HEK293T (cell line): Measurements from ENCODE around the gene KRTAP10-12.

Experiments
- CTCF ChIA-PET: fragments of 350-600 bp; formaldehyde crosslinking; extraction: SDS; loops from one replicate; lab custom pipeline; 2021; ENCODE audit warnings: antibody characterized with exemption, inconsistent platforms; lab: Yijun Ruan, JAX
- POLR2A ChIA-PET: fragments of 350-600 bp; formaldehyde crosslinking; extraction: SDS; loops from one replicate; lab custom pipeline; 2020; ENCODE audit warnings: antibody characterized with exemption, inconsistent platforms; lab: Yijun Ruan, JAX
- DNase-seq: peaks from one replicate; pipeline ENCODE4 v3.0.0; 2012; ENCODE audit warnings: mixed read lengths; ENCODE audit errors: extremely low spot score
- ARNT ChIP-seq: fragments of 450-650 bp; IDR thresholded peaks from 2 replicates; pipeline ENCODE4 v1.6.1; 2017; ENCODE audit warnings: mild to moderate bottlenecking
- BHLHE40 ChIP-seq: fragments of 450-650 bp; IDR thresholded peaks from 2 replicates; pipeline ENCODE4 v1.6.1; 2016; ENCODE audit warnings: mild to moderate bottlenecking, moderate library complexity, borderline replicate concordance
- CTBP1 ChIP-seq: fragments of 450-650 bp; IDR thresholded peaks from 2 replicates; pipeline ENCODE4 v1.6.1; 2016; ENCODE audit warnings: borderline replicate concordance
- ELF4 ChIP-seq: fragments of 450-650 bp; IDR thresholded peaks from 2 replicates; pipeline ENCODE4 v1.6.1; 2017; ENCODE audit warnings: antibody characterized with exemption
- FOXA1 ChIP-seq: fragments of 450-650 bp; IDR thresholded peaks from 2 replicates; pipeline ENCODE4 v1.6.1; 2016; ENCODE audit warnings: mild to moderate bottlenecking
- FOXK2 ChIP-seq: fragments of 450-650 bp; IDR thresholded peaks from 2 replicates; pipeline ENCODE4 v1.6.1; 2016; ENCODE audit warnings: mild to moderate bottlenecking
- FOXM1 ChIP-seq: fragments of 450-650 bp; IDR thresholded peaks from 2 replicates; pipeline ENCODE4 v1.6.1; 2017; ENCODE audit warnings: mild to moderate bottlenecking, borderline replicate concordance
- HDGF ChIP-seq: fragments of 450-650 bp; IDR thresholded peaks from 2 replicates; pipeline ENCODE4 v1.6.1; 2017; ENCODE audit warnings: antibody characterized with exemption, borderline replicate concordance
- L3MBTL2 ChIP-seq: fragments of 450-650 bp; conservative IDR thresholded peaks from 2 replicates; pipeline ENCODE4 v1.6.1; 2016; ENCODE audit warnings: mild to moderate bottlenecking
- LEF1 ChIP-seq: fragments of 450-650 bp; IDR thresholded peaks from 2 replicates; pipeline ENCODE4 v1.6.1; 2017; ENCODE audit warnings: mild to moderate bottlenecking, borderline replicate concordance
- NFRKB ChIP-seq: fragments of 450-650 bp; IDR thresholded peaks from 2 replicates; pipeline ENCODE4 v1.6.1; 2016; ENCODE audit warnings: mild to moderate bottlenecking, moderate library complexity
- PKNOX1 ChIP-seq: fragments of 450-650 bp; IDR thresholded peaks from 2 replicates; pipeline ENCODE4 v1.6.1; 2016
- SP1 ChIP-seq: fragments of 450-650 bp; IDR thresholded peaks from 2 replicates; pipeline ENCODE4 v1.6.1; 2017
- SUZ12 ChIP-seq: fragments of 450-650 bp; IDR thresholded peaks from 2 replicates; pipeline ENCODE4 v1.6.1; 2016; ENCODE audit warnings: mild to moderate bottlenecking
- TARDBP ChIP-seq: fragments of 450-650 bp; IDR thresholded peaks from 2 replicates; pipeline ENCODE4 v1.6.1; 2016
- ZNF384 ChIP-seq: fragments of 450-650 bp; IDR thresholded peaks from 2 replicates; pipeline ENCODE4 v1.6.1; 2016

The KRTAP10-12 gene

GRCh38 chr21:44700101-44701022 lies 3.4 kb downstream of the KRTAP10-12 start:
- POLR2A ChIA-PET: no interaction called here
- TF ChIP-seq LEF1: no peak
- CTCF ChIA-PET: no interaction called here
- no peak for DNase-seq

GRCh38 chr21:44701023-44701400 lies 4.0 kb downstream of the KRTAP10-12 start:
- no peak for TF ChIP-seq BHLHE40
- no peak for TF ChIP-seq NFRKB
- no peak for TF ChIP-seq FOXK2
- TF ChIP-seq HDGF: no peak
- no peak for TF ChIP-seq PKNOX1
- TF ChIP-seq ELF4: no peak
- no peak for TF ChIP-seq CTBP1
- no peak for TF ChIP-seq ARNT
- no peak for TF ChIP-seq TARDBP
- TF ChIP-seq ZNF384: no peak
- TF ChIP-seq FOXM1: no peak
- TF ChIP-seq SP1: no peak
- no peak for TF ChIP-seq FOXA1
- TF ChIP-seq SUZ12: no peak
- TF ChIP-seq LEF1: no peak
- no peak for TF ChIP-seq L3MBTL2
- CTCF ChIA-PET: no interaction called here
- POLR2A ChIA-PET: no interaction called here
- DNase-seq: no peak

- ChIA-PET POLR2A (no interaction called here), CTCF (interaction anchor here (0.5 kb wide), 1 partner anchor 79 kb away, joined by 3 read pairs; no protein-coding TSS in a partner anchor)
- no peak for DNase-seq
- TF ChIP-seq LEF1 (no peak), HDGF (no peak), SUZ12 (no peak), PKNOX1 (no peak), CTBP1 (no peak), L3MBTL2 (no peak), FOXA1 (no peak), FOXM1 (no peak), ELF4 (no peak), BHLHE40 (no peak), NFRKB (no peak), SP1 (no peak)
Observed at GRCh38 chr21:44701541-44701940, 4.6 kb downstream of the KRTAP10-12 start.

GRCh38 chr21:44702111-44702972 lies 5.4 kb downstream of the KRTAP10-12 start:
- POLR2A ChIA-PET: no interaction called here
- TF ChIP-seq FOXM1: no peak
- TF ChIP-seq L3MBTL2: no peak
- TF ChIP-seq FOXA1: no peak
- CTCF ChIA-PET: interaction anchor here (0.5 kb wide), 1 partner anchor 80 kb away, joined by 3 read pairs; no protein-coding TSS in a partner anchor
- no peak for DNase-seq

GRCh38 chr21:44702973-44703730 lies 6.2 kb downstream of the KRTAP10-12 start:
- TF ChIP-seq LEF1: no peak
- TF ChIP-seq FOXM1: no peak
- TF ChIP-seq FOXK2: no peak
- TF ChIP-seq ELF4: no peak
- no peak for TF ChIP-seq CTBP1
- no peak for DNase-seq
- CTCF ChIA-PET: no interaction called here
- POLR2A ChIA-PET: no interaction called here

- no peak for TF ChIP-seq HDGF
- TF ChIP-seq SUZ12: no peak
- TF ChIP-seq FOXK2: no peak
- TF ChIP-seq L3MBTL2: no peak
- no peak for TF ChIP-seq FOXM1
- TF ChIP-seq CTBP1: no peak
- no peak for TF ChIP-seq PKNOX1
- no peak for TF ChIP-seq ELF4
- no peak for TF ChIP-seq SP1
- TF ChIP-seq ZNF384: no peak
- no peak for TF ChIP-seq NFRKB
- TF ChIP-seq LEF1: no peak
- TF ChIP-seq FOXA1: no peak
- CTCF ChIA-PET: no interaction called here
- POLR2A ChIA-PET: no interaction called here
- DNase-seq: no peak
Observed at GRCh38 chr21:44703731-44704635, 7.0 kb downstream of the KRTAP10-12 start.
